HL-60/S4 treated with retinoic acid at 250 ng/mL for 4 days and 3 days (cell line): Measurements from ENCODE around the gene CAMK2N2.

Experiments used
- in situ Hi-C: fragments of 300-500 bp; cut with MboI; formaldehyde crosslinking; loops from 2 replicates; pipeline ENCODE4 v1.7.0; 2022; ENCODE audit warnings: low sequenced_read_pairs

CAMK2N2 gene

DNA sequence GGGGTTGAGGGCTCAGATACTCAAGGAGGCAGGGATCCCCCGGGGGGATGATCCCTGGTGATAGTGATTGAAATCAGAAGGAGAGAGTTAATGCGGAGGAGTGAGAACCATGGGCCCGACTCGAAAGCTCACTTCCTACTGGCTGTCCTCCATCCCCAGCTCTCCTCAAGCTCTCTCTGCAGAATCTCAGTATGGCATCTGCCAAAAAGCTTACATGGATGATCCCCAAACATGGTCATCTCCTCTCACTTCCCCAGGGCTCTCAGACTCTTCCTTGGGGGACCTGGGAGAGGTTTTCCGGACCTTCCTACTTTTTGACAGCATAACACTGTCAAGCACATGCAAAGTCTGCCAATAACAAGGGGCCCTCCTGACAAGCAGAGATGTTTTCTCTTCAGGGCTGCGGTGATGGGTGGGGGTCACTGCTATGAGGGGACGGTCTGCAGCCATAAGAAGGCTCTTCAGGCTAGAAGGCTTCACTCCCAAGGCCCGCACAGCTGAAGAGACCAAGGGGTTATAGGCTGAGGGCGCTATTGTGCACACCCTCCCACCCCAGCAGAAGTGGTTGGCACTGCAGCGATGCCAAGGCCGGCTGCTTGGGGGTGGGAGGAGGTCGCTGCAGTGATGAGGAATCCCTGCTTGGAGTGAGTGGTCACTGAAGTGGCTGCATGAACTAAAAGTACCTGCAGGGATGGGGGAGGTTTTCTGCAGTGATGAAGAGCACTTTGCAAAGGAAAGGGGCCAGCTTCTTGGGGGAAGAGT is 32.8 kb downstream of the CAMK2N2 start:
- in situ Hi-C loops = no loop called here

DNA sequence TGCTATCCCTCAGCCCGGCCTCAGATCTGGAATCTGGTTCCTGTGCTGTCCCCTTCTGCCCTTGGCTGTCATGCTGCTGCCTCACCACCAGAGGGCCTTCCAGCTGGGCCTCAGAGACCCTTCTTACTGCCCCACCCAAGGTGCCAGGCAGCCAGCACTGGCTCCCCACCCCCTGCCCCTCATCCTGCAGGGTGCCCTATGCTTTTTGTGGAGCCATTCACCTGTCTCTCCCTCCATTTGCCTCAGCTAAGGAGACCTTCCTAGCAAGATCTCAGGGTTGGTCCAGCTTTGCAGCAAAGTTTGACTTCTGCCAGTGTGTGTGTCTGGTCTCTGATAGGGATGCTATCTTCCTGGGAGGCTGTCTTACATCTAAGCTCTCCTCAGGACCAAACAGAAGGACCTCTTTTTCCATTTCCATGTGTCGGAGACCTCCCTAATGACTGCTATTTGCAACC is 33.8 kb downstream of the CAMK2N2 start:
- in situ Hi-C loops = no loop called here

GRCh38 chr3:184223946-184224345 is 37.4 kb downstream of the CAMK2N2 start:
- in situ Hi-C loops = no loop called here

- in situ Hi-C loops = no loop called here
Measured at GRCh38 chr3:184222521-184222920, 38.8 kb downstream of the CAMK2N2 start.

DNA sequence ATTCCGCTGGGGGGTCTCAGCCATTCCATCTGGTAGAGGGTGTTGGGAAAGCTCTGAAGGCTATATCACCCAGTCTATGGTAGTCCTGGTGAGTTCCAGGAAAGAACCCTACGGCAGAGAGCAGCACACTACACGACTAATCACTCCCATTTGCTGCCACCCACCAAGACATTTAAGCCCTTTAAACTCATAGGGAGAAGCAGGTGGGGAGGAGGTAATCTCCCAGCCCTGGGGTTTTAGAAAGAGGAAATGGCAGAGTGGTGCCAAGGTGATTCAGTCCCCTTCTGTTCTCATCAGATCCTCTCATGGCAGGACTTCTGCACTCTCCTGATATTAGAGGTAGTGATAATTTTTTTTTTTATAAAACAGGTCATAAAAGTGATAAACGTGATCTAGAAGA is 42.5 kb downstream of the CAMK2N2 start:
- in situ Hi-C loops = no loop called here

- in situ Hi-C loops = no loop called here
Measured at GRCh38 chr3:184211718-184212117, 49.6 kb downstream of the CAMK2N2 start.

DNA sequence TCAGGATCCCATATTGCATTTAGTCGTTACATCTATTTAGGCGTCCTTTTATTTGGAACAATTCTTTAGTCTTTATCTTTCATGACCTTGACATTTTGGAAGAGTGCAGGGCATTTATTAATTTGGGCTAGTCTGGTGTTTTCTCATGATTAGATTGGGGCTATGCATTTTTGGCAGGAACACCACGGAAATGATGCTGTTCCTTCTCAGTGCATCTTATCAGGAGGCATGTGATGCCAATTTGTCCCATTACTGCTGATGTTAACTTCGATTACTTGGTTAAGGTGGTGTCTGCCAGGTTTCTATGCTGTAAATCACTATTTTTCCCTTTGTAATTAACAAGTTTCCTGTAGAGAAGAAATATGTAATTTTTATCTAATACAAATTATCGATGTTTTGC is 50.1 kb downstream of the CAMK2N2 start:
- in situ Hi-C loops = no loop called here
